Esophagus muscularis mucosa (tissue), 3 donors: ENCODE data around the gene CACNA2D3.

ENCODE experiments used
- CTCF ChIP-seq, 3 experiments: fragments of 200-600 bp in 2 of 3; fragments of 450-650 bp in 1 of 3; sonication (generic) in 2 of 3; IDR thresholded peaks; one replicate each; pipeline ENCODE4 v1.5.1; 2017 to 2019; ENCODE audit warnings: antibody characterized with exemption in 3 of 3, mild to moderate bottlenecking in 2 of 3, moderate library complexity in 1 of 3
- POLR2A ChIP-seq: fragments of 450-650 bp; IDR thresholded peaks from one replicate; pipeline ENCODE4 v1.6.1; 2017; ENCODE audit warnings: antibody characterized with exemption, moderate library complexity, mild to moderate bottlenecking, low read depth

DNA sequence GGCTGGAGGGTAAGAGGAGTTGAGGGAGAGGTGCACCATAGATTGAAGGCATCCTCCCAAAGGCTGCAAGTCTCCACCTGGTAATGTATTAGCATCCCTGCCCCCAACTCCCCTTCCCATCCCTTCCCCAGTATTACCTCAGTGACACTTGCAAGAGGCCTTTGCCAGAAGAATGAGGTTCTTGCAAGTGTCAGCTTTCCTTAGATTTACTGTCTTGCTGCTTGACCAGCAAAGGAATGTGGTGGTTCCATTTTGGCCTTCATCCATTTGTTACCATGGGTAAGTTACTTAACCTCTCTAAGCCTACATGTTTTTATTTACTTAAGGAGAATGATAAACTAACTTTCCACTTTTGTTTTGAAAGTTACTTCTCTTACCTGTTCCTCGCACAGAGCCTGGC, 696.6 kb downstream of the CACNA2D3 start:
- no peak for TF ChIP-seq CTCF (IDR thresholded peaks at IDR 0.05)
- TF ChIP-seq POLR2A, result no peak
